CD1c-positive myeloid dendritic cell (primary cell): ENCODE data around the gene SPOUT1.

Experiments
- DNase-seq: peaks from one replicate; pipeline ENCODE4 v3.0.0-alpha.2; 2016; ENCODE audit errors: extremely low spot score

SPOUT1 gene

GRCh38 chr9:128836509-128837145 is 7.0 kb upstream of the SPOUT1 start:
- DNase-seq: no peak

- no peak for DNase-seq
Observed at GRCh38 chr9:128835246-128836210, 5.9 kb upstream of the SPOUT1 start.

- no peak for DNase-seq
Observed at GRCh38 chr9:128833696-128834095, 4.1 kb upstream of the SPOUT1 start.

GRCh38 chr9:128828719-128829452 is 708 bp downstream of the SPOUT1 start:
- DNase-seq: no peak

GRCh38 chr9:128828267-128828666 is 1.3 kb downstream of the SPOUT1 start:
- DNase-seq: no peak

- DNase-seq: no peak
Observed at GRCh38 chr9:128825923-128826700, 3.5 kb downstream of the SPOUT1 start.

GRCh38 chr9:128824911-128825310 is 4.7 kb downstream of the SPOUT1 start:
- DNase-seq: no peak

GRCh38 chr9:128823903-128824406 is 5.6 kb downstream of the SPOUT1 start:
- no peak for DNase-seq

GRCh38 chr9:128823362-128823902 is 6.2 kb downstream of the SPOUT1 start:
- DNase-seq: no peak

GRCh38 chr9:128822407-128823042 is 7.1 kb downstream of the SPOUT1 start:
- DNase-seq: no peak

- no peak for DNase-seq
Observed at GRCh38 chr9:128821584-128822406, 7.8 kb downstream of the SPOUT1 start.

GRCh38 chr9:128820665-128821583 is 8.7 kb downstream of the SPOUT1 start:
- no peak for DNase-seq

- no peak for DNase-seq
Observed at GRCh38 chr9:128819716-128820664, 9.6 kb downstream of the SPOUT1 start.

GRCh38 chr9:128818839-128819715 is 10.5 kb downstream of the SPOUT1 start:
- DNase-seq: peak; percentile 43

- peak; percentile 99 for DNase-seq
Observed at GRCh38 chr9:128818099-128818838, 11.3 kb downstream of the SPOUT1 start, which contains the start of gene ENDOG. Gene ENDOG, plus strand, starts transcription at chr9:128818500. Its CDS starts 185 bp downstream, at chr9:128818685.

GRCh38 chr9:128810873-128811272 is 18.7 kb downstream of the SPOUT1 start:
- DNase-seq: no peak
